ENCODE results near the gene KRT76. TPM values are rescaled to one million over a fixed set of nuclear protein-coding genes. Genes with fewer than 3 reads are reported as not detected.

The KRT76 gene
- total RNA-seq, 1 experiment from 2014 or later = not detected

- H2BK12ac ChIP-seq (ENCODE audit: insufficient read length, low read depth, low read length) = no peak overlapping the region
- no peak overlapping the region for H3K14ac ChIP-seq (ENCODE audit: insufficient read depth, low read length)
- H3K9ac ChIP-seq (ENCODE audit: extremely low read depth, insufficient read length, low read length) = no peak overlapping the region
- no peak overlapping the region for H4K5ac ChIP-seq (ENCODE audit: insufficient read length, low read depth, low read length)
- no peak overlapping the region for H3T11ph ChIP-seq (ENCODE audit: low read length)
- H2BK20ac ChIP-seq (ENCODE audit: low read depth, low read length, poor library complexity, severe bottlenecking) = no peak overlapping the region
- no peak overlapping the region for H3K4me3 Mint-ChIP-seq
- no peaks in the 10 kb centered on the region for H3K36me3 Mint-ChIP-seq (ENCODE audit: insufficient read depth in 1 of 3, low read depth in 3 of 3)
- H3K9me3 ChIP-seq (ENCODE audit: control insufficient read depth, low read depth, low read length) = no peaks in the 10 kb centered on the region
- no peak overlapping the region for H3K56ac ChIP-seq (ENCODE audit: insufficient read length, low read depth, low read length)
- no peak overlapping the region for H3K4me2 ChIP-seq (ENCODE audit: insufficient read depth, insufficient read length, low read length)
- H3K23ac ChIP-seq (ENCODE audit: insufficient read length, low read depth, low read length) = no peak overlapping the region
- peaks cover 64% of the 10 kb centered on the region for H3K27me3 Mint-ChIP-seq (ENCODE audit: low read depth)
- H3K4me1 Mint-ChIP-seq = no peaks in the 10 kb centered on the region
- no peak overlapping the region for H4K91ac ChIP-seq (ENCODE audit: insufficient read length, low read depth, low read length)
- no peaks in the 10 kb centered on the region for H3K23me2 ChIP-seq (ENCODE audit: insufficient read length, low read depth, low read length, poor library complexity, severe bottlenecking)
- no peak for DNase-seq
- no peaks in the 10 kb centered on the region for H3K79me1 ChIP-seq (ENCODE audit: insufficient read depth, low read depth, low read length, poor library complexity, severe bottlenecking)
- no peak overlapping the region for H4K8ac ChIP-seq (replicated peaks; ENCODE audit: insufficient read length, low read depth, low read length)
- H2BK15ac ChIP-seq (ENCODE audit: low read depth, low read length) = no peak overlapping the region
- no peak overlapping the region for H3K27ac ChIP-seq (ENCODE audit: insufficient read length, low read depth, low read length)
- no peaks in the 10 kb centered on the region for H4K20me1 ChIP-seq (ENCODE audit: control insufficient read depth, insufficient read depth, insufficient read length)
- H2AK5ac ChIP-seq (ENCODE audit: insufficient read length, low read length) = no peak overlapping the region
- H3K18ac ChIP-seq (ENCODE audit: insufficient read length, low read depth, low read length) = no peak overlapping the region
- H3K4ac ChIP-seq (ENCODE audit: low read depth, low read length) = no peak overlapping the region
- WGBS (ENCODE audit: extremely low coverage, insufficient read length, low lambda C conversion rate) = no CpG with 5 or more reads among the region's 5 CpGs
- H2BK5ac ChIP-seq (ENCODE audit: insufficient read length, low read length) = no peak overlapping the region
- no peak for TF ChIP-seq CTCF (conservative IDR thresholded peaks at IDR 0.05)
- peaks cover 0 to 9% of the 10 kb centered on the region in 2 experiments; a peak in 3 of 5 replicates for H3K9me3 Mint-ChIP-seq
- H2AFZ ChIP-seq (ENCODE audit: low read length) = no peak overlapping the region
- H3K4me1 ChIP-seq (ENCODE audit: insufficient read depth, low read length) = no peaks in the 10 kb centered on the region
- no peak overlapping the region for H2BK120ac ChIP-seq (ENCODE audit: low read depth, low read length, poor library complexity, severe bottlenecking)
- H3K79me2 ChIP-seq (ENCODE audit: insufficient read depth, low read length) = no peaks in the 10 kb centered on the region
- H3K27me3 ChIP-seq (ENCODE audit: insufficient read depth, low read length) = no peaks in the 10 kb centered on the region; the same call in 1 of the 2 replicates
- H3K27ac Mint-ChIP-seq = no peak overlapping the region; a peak in 1 of 7 replicates
Observed at GRCh38 chr12:52735816-52736632, 41.1 kb downstream of the KRT76 start.

Measured in H9 (cell line).